CD4-positive, alpha-beta T cell (primary cell): ENCODE measurements around the gene NEK5. TPM values are rescaled to one million over a fixed set of nuclear protein-coding genes. Genes with fewer than 3 reads are reported as not detected.

Experiments used
- ATAC-seq: fragments of 200-7000 bp; cut with Tn5 transposase; one replicate; pipeline ENCODE4 v1.10.0; 2022; ENCODE audit warnings: mild to moderate bottlenecking; ENCODE audit not compliant: poor library complexity
- CTCF ChIA-PET: fragments of 350-600 bp; sonication (Branson Sonifier 250); formaldehyde crosslinking; loops from one replicate; lab custom pipeline; 2021; ENCODE audit warnings: antibody characterized with exemption, inconsistent platforms; lab: Charles Lee
- POLR2A ChIA-PET: fragments of 350-600 bp; sonication (Branson Sonifier 250); formaldehyde crosslinking; loops from one replicate; lab custom pipeline; 2021; ENCODE audit warnings: antibody characterized with exemption, inconsistent platforms; lab: Charles Lee
- DNase-seq, 14 experiments: peaks; one replicate each; pipeline ENCODE4 v3.0.0-alpha.2; 2013 to 2020; ENCODE audit warnings: mixed read lengths in 2 of 14
- H3K27ac ChIP-seq, 2 donors: one replicate each; pipeline versions ENCODE4 v1.5.1 to v1.7.0; 2013; ENCODE audit warnings: low read length in 2 of 2, low read depth in 1 of 2, mild to moderate bottlenecking in 1 of 2
- H3K27me3 ChIP-seq, 2 experiments: 1 replicate in 1 of 2; 2 replicates in 1 of 2; pipeline versions ENCODE4 v1.6.1 to v1.7.0; 2013; ENCODE audit warnings: low read length in 2 of 2, control low read depth in 1 of 2, mild to moderate bottlenecking in 1 of 2, moderate library complexity in 1 of 2; ENCODE audit not compliant: insufficient read depth in 2 of 2, control insufficient read depth in 1 of 2
- H3K36me3 ChIP-seq: one replicate; pipeline ENCODE4 v1.6.1; 2013; ENCODE audit warnings: low read length, control low read depth; ENCODE audit not compliant: insufficient read depth
- H3K4me1 ChIP-seq: one replicate; pipeline ENCODE4 v1.6.1; 2013; ENCODE audit warnings: low read length, control low read depth; ENCODE audit not compliant: insufficient read depth
- H3K4me3 ChIP-seq: one replicate; pipeline ENCODE4 v1.5.1; 2013; ENCODE audit warnings: mild to moderate bottlenecking, low read length, moderate library complexity
- H3K9me3 ChIP-seq, 2 experiments: 1 replicate in 1 of 2; 2 replicates in 1 of 2; pipeline versions ENCODE4 v1.6.1 to v1.7.0; 2013; ENCODE audit warnings: low read length in 2 of 2, mild to moderate bottlenecking in 2 of 2, control low read depth in 1 of 2, moderate library complexity in 1 of 2; ENCODE audit not compliant: control insufficient read depth in 1 of 2, insufficient read depth in 1 of 2
- H3K27ac Mint-ChIP-seq: one replicate; pipeline ENCODE4 v1.8.0; 2020; ENCODE audit warnings: mixed read lengths
- H3K27me3 Mint-ChIP-seq: one replicate; pipeline ENCODE4 v1.8.0; 2021; ENCODE audit warnings: mixed read lengths
- H3K36me3 Mint-ChIP-seq: one replicate; pipeline ENCODE4 v1.8.0; 2021; ENCODE audit warnings: low read depth, mixed read lengths
- H3K4me1 Mint-ChIP-seq: one replicate; pipeline ENCODE4 v1.8.0; 2021; ENCODE audit warnings: low read depth, mixed read lengths
- H3K4me3 Mint-ChIP-seq: one replicate; pipeline ENCODE4 v1.8.0; 2020; ENCODE audit warnings: mild to moderate bottlenecking, mixed read lengths
- H3K9me3 Mint-ChIP-seq: one replicate; pipeline ENCODE4 v1.8.0; 2020; ENCODE audit warnings: mixed read lengths
- intact Hi-C, 2 experiments: fragments of 100-400 bp; cut with DNase I in 1 of 2; cut with micrococcal nuclease in 1 of 2; formaldehyde crosslinking; loops; one replicate each; pipeline versions ENCODE4 v1.15.1 to v1.9.0; 2023 to 2025; cut with DNase I, micrococcal nuclease
- total RNA-seq, 174 experiments: library from RNA in 2 of 174; stranded (reverse) in 2 of 174; gene quantifications; one replicate each; pipeline ENCODE4 v1.2.3 and lab custom pipeline; 2021 to 2026
- TF ChIP-seq, protein P1 (sequence below): fragments of 200-600 bp; IDR thresholded peaks from one replicate; pipeline ENCODE4 v1.8.0; 2022; ENCODE audit warnings: antibody characterized with exemption, mild to moderate bottlenecking

The NEK5 gene
- total RNA-seq, 2 experiments from 2014 or later, result 0.08 TPM; not detected in 1

DNA sequence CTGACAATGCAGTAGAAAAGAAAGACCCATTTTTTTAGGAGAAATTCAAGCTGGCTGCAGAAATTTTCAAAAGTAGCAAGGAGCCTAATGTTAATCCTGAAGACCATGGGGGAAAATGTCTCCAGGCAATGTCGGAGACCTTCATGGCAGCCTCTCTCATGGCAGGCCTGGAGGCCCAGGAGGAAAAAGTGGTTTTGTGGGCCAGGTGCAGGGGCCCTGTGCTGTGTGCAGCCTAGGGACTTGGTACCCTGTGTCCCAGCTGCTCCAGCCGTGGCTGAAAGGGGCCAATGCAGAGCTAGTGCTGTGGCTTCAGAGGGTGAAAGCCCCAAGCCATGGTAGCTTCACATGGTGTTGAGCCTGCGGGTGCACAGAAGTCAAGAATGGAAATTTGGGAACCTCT lies 112.6 kb downstream of the NEK5 start:
- peaks cover 38% of the 10 kb centered on the region for H3K4me1 Mint-ChIP-seq
- peaks cover 65% of the 10 kb centered on the region for H3K36me3 Mint-ChIP-seq
- no peaks in the 10 kb centered on the region for H3K9me3 Mint-ChIP-seq

DNA sequence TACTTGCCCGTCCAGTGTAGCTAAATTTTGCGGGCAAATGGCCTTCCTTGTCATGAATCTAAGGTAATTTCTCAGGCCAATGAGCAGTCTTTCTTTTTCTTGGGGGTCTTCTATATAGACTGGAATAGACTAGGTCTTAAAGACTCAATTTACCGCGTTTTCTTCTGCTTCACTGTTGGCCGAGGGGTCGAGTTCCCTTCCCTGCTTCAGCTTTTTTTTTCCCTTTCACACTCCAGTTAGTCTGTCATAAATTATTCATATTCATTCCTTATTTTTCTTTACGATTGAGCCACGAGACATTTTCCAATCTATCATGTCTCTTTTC lies 116.4 kb downstream of the NEK5 start:
- no peak for ATAC-seq

More for the DNA sequence above, 112.6 kb downstream of the NEK5 start:
- H3K27ac ChIP-seq, result no peak overlapping the region
- no peaks in the 10 kb centered on the region for H3K9me3 ChIP-seq
- no peak overlapping the region for H3K4me3 ChIP-seq
- no peak for DNase-seq
- POLR2A ChIA-PET, result no interaction called here
- TF ChIP-seq, protein P1, sequence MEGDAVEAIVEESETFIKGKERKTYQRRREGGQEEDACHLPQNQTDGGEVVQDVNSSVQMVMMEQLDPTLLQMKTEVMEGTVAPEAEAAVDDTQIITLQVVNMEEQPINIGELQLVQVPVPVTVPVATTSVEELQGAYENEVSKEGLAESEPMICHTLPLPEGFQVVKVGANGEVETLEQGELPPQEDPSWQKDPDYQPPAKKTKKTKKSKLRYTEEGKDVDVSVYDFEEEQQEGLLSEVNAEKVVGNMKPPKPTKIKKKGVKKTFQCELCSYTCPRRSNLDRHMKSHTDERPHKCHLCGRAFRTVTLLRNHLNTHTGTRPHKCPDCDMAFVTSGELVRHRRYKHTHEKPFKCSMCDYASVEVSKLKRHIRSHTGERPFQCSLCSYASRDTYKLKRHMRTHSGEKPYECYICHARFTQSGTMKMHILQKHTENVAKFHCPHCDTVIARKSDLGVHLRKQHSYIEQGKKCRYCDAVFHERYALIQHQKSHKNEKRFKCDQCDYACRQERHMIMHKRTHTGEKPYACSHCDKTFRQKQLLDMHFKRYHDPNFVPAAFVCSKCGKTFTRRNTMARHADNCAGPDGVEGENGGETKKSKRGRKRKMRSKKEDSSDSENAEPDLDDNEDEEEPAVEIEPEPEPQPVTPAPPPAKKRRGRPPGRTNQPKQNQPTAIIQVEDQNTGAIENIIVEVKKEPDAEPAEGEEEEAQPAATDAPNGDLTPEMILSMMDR, result no peak
- H3K4me1 ChIP-seq, result peaks cover 3% of the 10 kb centered on the region
- no peaks in the 10 kb centered on the region for H3K27me3 Mint-ChIP-seq
- H3K27ac Mint-ChIP-seq, result no peak overlapping the region
- no peak overlapping the region for H3K4me3 Mint-ChIP-seq
- CTCF ChIA-PET, result no interaction called here
- intact Hi-C loops, result loop anchor here in 1 of 2 experiments (10.0 kb wide), 2 partner anchors 431 to 599 kb away; partner anchors contain the start of gene WDFY2
- H3K27me3 ChIP-seq, result no peaks in the 10 kb centered on the region
- no peak for ATAC-seq
- H3K36me3 ChIP-seq, result peaks cover 26% of the 10 kb centered on the region

DNA sequence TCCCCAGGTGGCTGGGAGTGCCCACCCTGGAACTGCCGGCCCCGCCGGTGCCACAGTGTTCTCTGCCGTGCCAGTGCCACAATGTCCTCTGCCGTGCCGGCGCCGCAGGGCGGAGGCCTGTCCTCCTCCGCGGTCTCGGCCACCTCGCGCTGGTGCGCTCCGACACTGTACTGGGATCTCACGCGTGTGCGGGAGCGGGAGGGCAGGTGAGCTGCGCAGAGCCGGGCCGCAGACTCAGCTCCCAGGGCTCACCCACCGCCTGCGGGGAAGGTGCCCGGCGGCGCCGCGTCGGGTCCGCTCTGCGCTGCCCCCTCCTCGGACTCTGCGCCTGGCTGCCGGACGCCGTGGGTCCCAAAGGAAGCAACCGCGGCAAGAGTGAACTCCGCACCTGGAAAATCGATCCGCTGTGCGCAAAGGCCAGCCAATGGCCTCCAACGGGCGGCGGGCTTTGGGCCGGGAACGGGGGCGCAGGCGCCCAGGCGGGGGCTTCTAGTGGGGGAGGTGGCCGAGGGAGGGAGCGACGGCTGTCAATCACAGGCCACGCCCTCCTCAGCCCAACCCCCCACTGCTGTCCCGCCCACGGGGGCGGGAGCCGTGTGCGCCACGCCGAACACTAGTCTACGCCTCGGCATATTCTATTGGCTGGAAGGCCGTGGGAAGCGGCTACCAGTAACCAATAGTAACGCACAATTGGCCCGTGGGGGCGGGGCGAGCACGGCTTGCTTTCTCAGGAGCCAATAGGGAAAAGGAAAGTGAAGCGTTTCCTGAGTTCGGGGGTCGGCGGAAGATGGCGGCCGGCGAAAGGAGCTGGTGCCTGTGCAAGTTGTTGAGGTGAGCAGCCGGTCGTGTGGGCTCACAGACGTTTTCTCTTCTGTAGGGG lies 117.0 kb downstream of the NEK5 start, which contains the start of gene ALG11:
Gene ALG11 (plus strand): TSS at position 767 of the 880 bp plus-strand sequence. CDS start 21 bp downstream, at position 788.
- Histone ChIP-seq H3K4me3 (peak within 1 kb of the TSS; percentile 93), H3K27me3 (peaks cover 2 to 24% of the 10 kb centered on the region in 2 experiments), H3K36me3 (peaks cover 5% of the 10 kb centered on the region), H3K4me1 (peaks cover 9% of the 10 kb centered on the region), H3K27ac (peak within 1 kb of the TSS in 1 of 2 donors; percentile 56), H3K9me3 (no peaks in the 10 kb centered on the region)
- peaks cover 12% of the 10 kb centered on the region for H3K27me3 Mint-ChIP-seq
- ChIA-PET CTCF (no interaction called here), POLR2A (interaction anchor here (0.7 to 2.1 kb wide), 13 partner anchors 20 to 640 kb away, joined by 3 to 19 read pairs (median 5); partner anchors contain the start of genes INTS6, NEK3 and SUGT1)
- DNase-seq, result peak; percentile 99 to 100 (median 99)
- H3K27ac Mint-ChIP-seq, result peak within 1 kb of the TSS; percentile 84
- ATAC-seq, result peak; percentile 98
- peak within 1 kb of the TSS; percentile 92 for H3K4me3 Mint-ChIP-seq
- peaks cover 22% of the 10 kb centered on the region for H3K36me3 Mint-ChIP-seq
- intact Hi-C loops, result loop anchor here (2.0 to 10.0 kb wide), 10 partner anchors 60 to 603 kb away; partner anchors contain the start of genes WDFY2 (in 2 of the 2), CKAP2 (in 1 of the 2), DHRS12 (in 1 of the 2) and INTS6 (in 1 of the 2)
- no peaks in the 10 kb centered on the region for H3K9me3 Mint-ChIP-seq
- TF ChIP-seq, protein P1, result no peak
- H3K4me1 Mint-ChIP-seq, result peaks cover 24% of the 10 kb centered on the region

More for the DNA sequence above, 116.4 kb downstream of the NEK5 start:
- DNase-seq, result no peak
- Histone ChIP-seq H3K36me3 (peaks cover 5% of the 10 kb centered on the region), H3K27me3 (peaks cover 2 to 23% of the 10 kb centered on the region in 2 experiments), H3K27ac (peak overlapping the region in 1 of 2 donors; percentile 56), H3K4me1 (peaks cover 9% of the 10 kb centered on the region), H3K4me3 (peak overlapping the region; percentile 93), H3K9me3 (no peaks in the 10 kb centered on the region)
- H3K4me3 Mint-ChIP-seq, result peak overlapping the region; percentile 92
- H3K27me3 Mint-ChIP-seq, result peaks cover 12% of the 10 kb centered on the region
- TF ChIP-seq, protein P1, result no peak
- ChIA-PET POLR2A (interaction anchor here (0.7 to 2.1 kb wide), 14 partner anchors 19 to 640 kb away, joined by 3 to 19 read pairs (median 5); partner anchors contain the start of genes INTS6, NEK3 and SUGT1), CTCF (no interaction called here)
- peaks cover 28% of the 10 kb centered on the region for H3K36me3 Mint-ChIP-seq
- H3K27ac Mint-ChIP-seq, result peak overlapping the region; percentile 84
- peaks cover 29% of the 10 kb centered on the region for H3K4me1 Mint-ChIP-seq
- H3K9me3 Mint-ChIP-seq, result no peaks in the 10 kb centered on the region
- intact Hi-C loops, result loop anchor here (2.0 to 10.0 kb wide), 9 partner anchors 60 to 602 kb away; partner anchors contain the start of genes WDFY2 (in 2 of the 2), CKAP2 (in 1 of the 2), DHRS12 (in 1 of the 2) and INTS6 (in 1 of the 2)
